ENCODE results near the gene MCOLN1. TPM values are rescaled to one million over a fixed set of nuclear protein-coding genes. Genes with fewer than 3 reads are reported as not detected.
A peak's percentile ranks its signal among the peaks of the same experiment; 100 is the strongest.

MCOLN1 gene
- total and polyA plus RNA-seq, 9 of the 15 experiments (the other 6 are each of a cell fraction or from before 2014, with no cell fraction given), result 0.25 to 15.4 (median 7.1) TPM

DNA sequence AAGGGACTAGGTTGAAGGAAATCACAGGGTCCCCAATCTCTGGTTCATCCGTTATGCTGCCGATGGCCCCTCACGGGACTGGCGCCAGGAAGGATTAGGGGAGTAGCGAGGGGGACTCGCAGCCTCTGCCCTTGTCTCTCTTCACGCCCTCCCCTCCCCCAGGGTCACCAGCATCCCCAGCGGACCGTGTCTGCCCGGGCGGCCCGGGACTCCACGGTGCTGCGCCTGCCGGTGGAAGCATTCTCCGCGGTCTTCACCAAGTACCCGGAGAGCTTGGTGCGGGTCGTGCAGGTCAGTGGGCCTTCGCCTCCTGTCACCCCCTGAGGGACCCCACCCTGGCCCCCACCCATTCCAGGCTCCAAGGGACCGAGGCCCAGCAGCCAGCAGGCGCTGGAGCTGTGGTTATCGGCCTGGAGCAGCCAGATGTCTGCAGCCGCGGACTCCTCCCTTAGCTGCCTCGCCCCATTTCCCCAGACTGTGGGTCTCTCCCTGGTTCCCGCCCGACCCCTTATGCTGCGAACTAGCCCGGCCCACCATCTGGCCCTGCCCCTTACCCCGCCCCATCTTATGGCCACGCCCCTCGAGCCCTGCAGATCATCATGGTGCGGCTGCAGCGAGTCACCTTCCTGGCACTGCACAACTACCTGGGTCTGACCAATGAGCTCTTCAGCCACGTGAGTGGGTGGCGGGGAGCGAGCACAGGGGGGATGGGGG lies 18.5 kb downstream of the MCOLN1 start:
- H3K4me3 ChIP-seq, result no peak overlapping the region
- peaks cover 12 to 45% of the 10 kb centered on the region in 2 experiments; a peak in 4 of 5 replicates for H3K4me1 ChIP-seq (replicated peaks in 1 of 2; ENCODE audit: control insufficient read depth in 2 of 2, insufficient read depth in 2 of 2, low read length in 2 of 2)
- no peak overlapping the region; the same call in 2 of the 3 replicates for H3K27ac ChIP-seq (ENCODE audit: extremely low read depth, low read depth, low read length)
- no TSS peak for BruUV-seq (replicated peaks)
- no peaks in the 10 kb centered on the region for H3K9me3 ChIP-seq (replicated peaks; ENCODE audit: control insufficient read depth, insufficient read depth, low read depth, low read length)
- no peaks in the 10 kb centered on the region for H3K79me2 ChIP-seq (ENCODE audit: control insufficient read depth, insufficient read depth, low read length)
- WGBS (ENCODE audit: insufficient coverage, low coverage, missing lambda C conversion rate), result 33% methylated on average over 18 of the region's 39 CpGs
- H2AFZ ChIP-seq (ENCODE audit: low read depth, low read length), result no peak overlapping the region
- peak; percentile 73 to 88 (median 83) for DNase-seq (ENCODE audit: extremely low read depth in 1 of 4, low spot score in 3 of 4)
- ChIA-PET POLR2A (no interaction called here), CTCF (ENCODE audit: low intra/inter-chr PET ratio) (no interaction called here)
- FAIRE-seq, result no peak
- H3K36me3 ChIP-seq (ENCODE audit: control insufficient read depth, insufficient read depth, low read length), result peaks cover 13% of the 10 kb centered on the region; the same call in 1 of the 3 replicates
- ATAC-seq, result peak; percentile 98
- no peaks in the 10 kb centered on the region for H4K20me1 ChIP-seq (replicated peaks; ENCODE audit: control insufficient read depth, insufficient read depth, low read length)
- H3K9ac ChIP-seq (ENCODE audit: insufficient read depth in 1 of 2, low read depth in 2 of 2, low read length in 2 of 2), result peak overlapping the region in 1 of 2 experiments; percentile 69; a peak in 1 of 4 replicates
- in situ Hi-C loops (cut with MboI) (no loop called here), intact Hi-C loops (cut with micrococcal nuclease) (no loop called here)
- H3K4me2 ChIP-seq (ENCODE audit: insufficient read depth, low read length), result no peak overlapping the region
- H3K9me1 ChIP-seq (ENCODE audit: control insufficient read depth, insufficient read depth, low read length), result no peaks in the 10 kb centered on the region
- H3K27me3 ChIP-seq (ENCODE audit: control insufficient read depth in 2 of 2, insufficient read depth in 2 of 2, low read length in 2 of 2), result no peaks in the 10 kb centered on the region
- TF ChIP-seq ETV6 (IDR thresholded peaks at IDR 0.05; ENCODE audit: borderline replicate concordance in 1 of 2, low read depth in 2 of 2, low read length in 1 of 2) (no peak), ETV6 (CRISPR knock-in tag; IDR thresholded peaks at IDR 0.05; ENCODE audit: borderline replicate concordance) (no peak), XRCC4 (IDR thresholded peaks at IDR 0.05; ENCODE audit: extremely low read depth, insufficient read depth, insufficient read length) (no peak), ZNF778 (CRISPR knock-in tag; IDR thresholded peaks at IDR 0.05) (no peak), YY1 (IDR thresholded peaks at IDR 0.05; ENCODE audit: borderline replicate concordance in 1 of 3, control insufficient read depth in 1 of 3, extremely low read depth in 1 of 3, insufficient read depth in 3 of 3, insufficient read length in 1 of 3, insufficient replicate concordance in 2 of 3, low read depth in 1 of 3, low read length in 2 of 3) (peak in 1 of 3 experiments; percentile 7), ZNF133 (CRISPR knock-in tag; IDR thresholded peaks at IDR 0.05) (no peak), RBM39 (optimal IDR thresholded peaks at IDR 0.05; ENCODE audit: low read depth, low read length) (no peak), POLR3A (IDR thresholded peaks at IDR 0.05; ENCODE audit: borderline replicate concordance, extremely low read depth, insufficient read depth, insufficient read length) (no peak), HMGN3 (IDR thresholded peaks at IDR 0.05; ENCODE audit: borderline replicate concordance, extremely low read depth, insufficient read length, low read depth, low read length) (peak; percentile 48), EGR1 (conservative IDR thresholded peaks at IDR 0.05) (peak; percentile 45), ZNF347 (CRISPR knock-in tag; IDR thresholded peaks at IDR 0.05; ENCODE audit: low read depth) (no peak), POLR2G (IDR thresholded peaks at IDR 0.05; ENCODE audit: low read depth, low read length) (0 out of 2 replicates have a peak, but pooled peaks have one; percentile 14), TBP (optimal IDR thresholded peaks at IDR 0.05; ENCODE audit: low read depth, low read length) (peak; percentile 20)
- TF ChIP-seq, protein P1, sequence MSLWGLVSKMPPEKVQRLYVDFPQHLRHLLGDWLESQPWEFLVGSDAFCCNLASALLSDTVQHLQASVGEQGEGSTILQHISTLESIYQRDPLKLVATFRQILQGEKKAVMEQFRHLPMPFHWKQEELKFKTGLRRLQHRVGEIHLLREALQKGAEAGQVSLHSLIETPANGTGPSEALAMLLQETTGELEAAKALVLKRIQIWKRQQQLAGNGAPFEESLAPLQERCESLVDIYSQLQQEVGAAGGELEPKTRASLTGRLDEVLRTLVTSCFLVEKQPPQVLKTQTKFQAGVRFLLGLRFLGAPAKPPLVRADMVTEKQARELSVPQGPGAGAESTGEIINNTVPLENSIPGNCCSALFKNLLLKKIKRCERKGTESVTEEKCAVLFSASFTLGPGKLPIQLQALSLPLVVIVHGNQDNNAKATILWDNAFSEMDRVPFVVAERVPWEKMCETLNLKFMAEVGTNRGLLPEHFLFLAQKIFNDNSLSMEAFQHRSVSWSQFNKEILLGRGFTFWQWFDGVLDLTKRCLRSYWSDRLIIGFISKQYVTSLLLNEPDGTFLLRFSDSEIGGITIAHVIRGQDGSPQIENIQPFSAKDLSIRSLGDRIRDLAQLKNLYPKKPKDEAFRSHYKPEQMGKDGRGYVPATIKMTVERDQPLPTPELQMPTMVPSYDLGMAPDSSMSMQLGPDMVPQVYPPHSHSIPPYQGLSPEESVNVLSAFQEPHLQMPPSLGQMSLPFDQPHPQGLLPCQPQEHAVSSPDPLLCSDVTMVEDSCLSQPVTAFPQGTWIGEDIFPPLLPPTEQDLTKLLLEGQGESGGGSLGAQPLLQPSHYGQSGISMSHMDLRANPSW (CRISPR knock-in tag; IDR thresholded peaks at IDR 0.05), result no peak
- TF ChIP-seq, protein P2, sequence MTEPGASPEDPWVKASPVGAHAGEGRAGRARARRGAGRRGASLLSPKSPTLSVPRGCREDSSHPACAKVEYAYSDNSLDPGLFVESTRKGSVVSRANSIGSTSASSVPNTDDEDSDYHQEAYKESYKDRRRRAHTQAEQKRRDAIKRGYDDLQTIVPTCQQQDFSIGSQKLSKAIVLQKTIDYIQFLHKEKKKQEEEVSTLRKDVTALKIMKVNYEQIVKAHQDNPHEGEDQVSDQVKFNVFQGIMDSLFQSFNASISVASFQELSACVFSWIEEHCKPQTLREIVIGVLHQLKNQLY (CRISPR knock-in tag; conservative IDR thresholded peaks at IDR 0.05), result no peak

Data from K562 (cell line).